NCI-H460 (cell line): ENCODE measurements around the gene PPP1R14B. TPM values are rescaled to one million over a fixed set of nuclear protein-coding genes. Genes with fewer than 3 reads are reported as not detected.

Experiments used
- DNase-seq: peaks from one replicate; pipeline ENCODE4 v3.0.0-alpha.2; 2016; ENCODE audit warnings: low read depth; ENCODE audit errors: extremely low read depth
- total RNA-seq: library from RNA; depleted of rRNA; stranded (reverse); fragments of >200 nt; shearing (Covaris generic); gene quantifications from 2 replicates; pipeline ENCODE4 v1.2.3, GENCODE V29; 2014

Gene PPP1R14B
- total RNA-seq, 1 experiment from 2014 or later: 184 TPM

GRCh38 chr11:64283092-64283491 is 36.3 kb upstream of the PPP1R14B start:
- DNase-seq: no peak

- DNase-seq: no peak
Observed at GRCh38 chr11:64281957-64282770, 35.4 kb upstream of the PPP1R14B start.

- DNase-seq: no peak
Observed at GRCh38 chr11:64278576-64279190, 31.9 kb upstream of the PPP1R14B start.

- DNase-seq: peak; percentile 89
Observed at GRCh38 chr11:64276653-64277431, 30.1 kb upstream of the PPP1R14B start.

GRCh38 chr11:64275841-64276240 is 29.1 kb upstream of the PPP1R14B start:
- no peak for DNase-seq

GRCh38 chr11:64275031-64275800 is 28.5 kb upstream of the PPP1R14B start:
- DNase-seq: no peak

- peak; percentile 98 for DNase-seq
Observed at GRCh38 chr11:64269540-64270220, 22.9 kb upstream of the PPP1R14B start.

- DNase-seq: peak; percentile 43
Observed at GRCh38 chr11:64268893-64269539, 22.3 kb upstream of the PPP1R14B start.

GRCh38 chr11:64268025-64268892 is 21.5 kb upstream of the PPP1R14B start:
- peak; percentile 35 for DNase-seq

- DNase-seq: no peak
Observed at GRCh38 chr11:64267207-64267945, 20.6 kb upstream of the PPP1R14B start.

GRCh38 chr11:64266339-64266738 is 19.6 kb upstream of the PPP1R14B start:
- DNase-seq: no peak

GRCh38 chr11:64265176-64266160 is 18.7 kb upstream of the PPP1R14B start:
- DNase-seq: no peak

GRCh38 chr11:64264371-64264852 is 17.7 kb upstream of the PPP1R14B start:
- DNase-seq: no peak

- no peak for DNase-seq
Observed at GRCh38 chr11:64263947-64264317, 17.2 kb upstream of the PPP1R14B start.

- no peak for DNase-seq
Observed at GRCh38 chr11:64263021-64263946, 16.5 kb upstream of the PPP1R14B start.
